Fibroblast of lung (primary cell): ENCODE data around the gene STX7. TPM values are rescaled to one million over a fixed set of nuclear protein-coding genes. Genes with fewer than 3 reads are reported as not detected.

Source experiments
- DNase-seq, 2 donors: peaks; one replicate each; pipeline versions ENCODE4 v3.0.0 to v3.0.0-alpha.2; 2010; ENCODE audit warnings: low read depth in 2 of 2
- H2AFZ ChIP-seq: 2 replicates; pipeline ENCODE4 v1.5.1; 2012; ENCODE audit warnings: low read length, control low read depth, inconsistent platforms
- H3K27ac ChIP-seq: 2 replicates; pipeline ENCODE4 v1.5.1; 2011; ENCODE audit warnings: low read length, control low read depth; ENCODE audit not compliant: insufficient read depth
- H3K27me3 ChIP-seq: 2 replicates; pipeline ENCODE4 v1.5.1; 2011; ENCODE audit warnings: mild to moderate bottlenecking, low read length; ENCODE audit not compliant: control insufficient read depth, insufficient read depth
- H3K36me3 ChIP-seq: 2 replicates; pipeline ENCODE4 v1.5.1; 2011; ENCODE audit warnings: low read length; ENCODE audit not compliant: control insufficient read depth, insufficient read depth
- H3K4me1 ChIP-seq: 2 replicates; pipeline ENCODE4 v1.5.1; 2011; ENCODE audit warnings: low read length; ENCODE audit not compliant: control insufficient read depth, insufficient read depth; ENCODE audit errors: extremely low read depth
- H3K4me2 ChIP-seq: 2 replicates; pipeline ENCODE4 v1.5.1; 2011; ENCODE audit warnings: low read length, control low read depth; ENCODE audit not compliant: insufficient read depth; ENCODE audit errors: extremely low read depth
- H3K4me3 ChIP-seq, 4 experiments: fragments of 200-600 bp in 1 of 4; sonication (generic) in 1 of 4; replicated peaks in 1 of 4; 2 replicates each; pipeline ENCODE4 v1.5.1; 2011 to 2016; ENCODE audit warnings: low read length in 4 of 4, low read depth in 3 of 4, mild to moderate bottlenecking in 3 of 4, control low read depth in 2 of 4, inconsistent platforms in 1 of 4, mixed read lengths in 1 of 4; ENCODE audit not compliant: insufficient read depth in 1 of 4; ENCODE audit errors: control extremely low read depth in 1 of 4
- H3K79me2 ChIP-seq: 2 replicates; pipeline ENCODE4 v1.5.1; 2012; ENCODE audit warnings: mild to moderate bottlenecking, low read length, inconsistent platforms; ENCODE audit not compliant: control insufficient read depth, insufficient read depth
- H3K9ac ChIP-seq: 2 replicates; pipeline ENCODE4 v1.5.1; 2011; ENCODE audit warnings: mild to moderate bottlenecking, low read length, control low read depth; ENCODE audit not compliant: insufficient read depth
- H3K9me3 ChIP-seq: 2 replicates; pipeline ENCODE4 v1.5.1; 2012; ENCODE audit warnings: low read depth, low read length; ENCODE audit not compliant: control insufficient read depth, insufficient read depth
- H4K20me1 ChIP-seq: 2 replicates; pipeline ENCODE4 v1.5.1; 2011; ENCODE audit warnings: low read length; ENCODE audit not compliant: control insufficient read depth, insufficient read depth; ENCODE audit errors: extremely low read depth
- CTCF ChIP-seq, 2 donors: IDR thresholded peaks in 1 of 2; conservative IDR thresholded peaks in 1 of 2; 1 replicate in 1 of 2; 2 replicates in 1 of 2; pipeline ENCODE4 v1.5.1; 2011 to 2012; ENCODE audit warnings: low read length in 2 of 2, control low read depth in 1 of 2, inconsistent platforms in 1 of 2, low read depth in 1 of 2, mild to moderate bottlenecking in 1 of 2
- EZH2 ChIP-seq: IDR thresholded peaks from 2 replicates; pipeline ENCODE4 v1.5.1; 2012; ENCODE audit warnings: low read length, control low read depth, mild to moderate bottlenecking; ENCODE audit errors: missing control alignments
- polyA plus RNA-seq, 2 donors: library from polyadenylated mRNA; depleted of rRNA in 1 of 2; stranded (reverse) in 1 of 2; unstranded in 1 of 2; fragments of >200 nt; gene quantifications; 2 replicates each; pipeline ENCODE4 v1.2.1, GENCODE V29; 2011 to 2012; ENCODE audit warnings: missing spikeins in 1 of 2
- total RNA-seq: library from RNA; depleted of rRNA; stranded (reverse); fragments of >200 nt; gene quantifications from 2 replicates; pipeline ENCODE4 v1.2.1, GENCODE V29; 2014

STX7 gene
- total and polyA plus RNA-seq, 2 donors (not counting 1 experiment from before 2014, with no cell fraction given), result 52.1 to 53.0 TPM

- Histone ChIP-seq H3K27ac (no peak overlapping the region), H2AFZ (no peak overlapping the region), H3K4me3 (no peak overlapping the region), H3K36me3 (no peaks in the 10 kb centered on the region), H4K20me1 (no peaks in the 10 kb centered on the region), H3K9ac (no peak overlapping the region), H3K9me3 (no peaks in the 10 kb centered on the region), H3K27me3 (peaks cover 4% of the 10 kb centered on the region), H3K4me1 (no peaks in the 10 kb centered on the region), H3K4me2 (no peak overlapping the region), H3K79me2 (peaks cover 23% of the 10 kb centered on the region)
- TF ChIP-seq CTCF (conservative IDR thresholded peaks at IDR 0.05 in 1 of 2, IDR thresholded peaks at IDR 0.05 in 1 of 2; ENCODE audit: low read depth in 1 of 2, low read length in 2 of 2), result no peak
- no peak for TF ChIP-seq EZH2
- peak in 1 of 2 donors; percentile 12 for DNase-seq
Measured at GRCh38 chr6:132515386-132515785, 2.5 kb upstream of the STX7 start.

DNA sequence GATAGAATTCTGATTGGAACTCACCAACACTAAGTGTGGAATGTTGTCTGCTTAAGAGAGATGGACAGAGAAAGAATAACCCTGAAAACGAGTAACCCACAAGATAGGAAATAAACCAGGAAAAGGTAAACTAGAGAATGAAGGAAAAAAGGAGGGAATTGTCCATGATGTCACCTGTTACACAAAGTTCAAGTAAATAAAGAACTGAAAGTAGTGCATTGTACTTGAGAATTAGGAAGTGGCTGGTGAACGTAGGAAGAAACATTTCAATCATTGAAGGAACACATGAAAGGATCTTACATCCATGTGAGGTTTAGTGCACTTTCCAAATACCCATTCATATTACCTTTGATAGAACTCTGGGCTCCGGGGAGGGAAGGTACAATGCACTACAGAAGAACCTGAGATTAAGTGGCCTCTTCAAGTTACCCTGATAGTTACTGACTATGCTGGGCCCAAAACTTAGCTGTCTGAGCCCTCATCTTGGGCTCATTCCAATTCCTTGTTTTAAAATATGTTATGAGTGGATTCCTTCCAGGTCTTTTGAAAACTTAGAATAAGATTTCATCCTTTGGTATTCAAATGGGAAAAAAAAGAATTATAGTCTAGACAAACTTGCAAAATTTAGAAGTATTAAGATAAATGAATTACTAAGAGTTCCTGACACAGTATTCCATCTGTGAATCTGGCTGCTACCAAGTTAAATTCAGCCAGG lies 1.1 kb upstream of the STX7 start:
- peak overlapping the region in 2 of 4 experiments; percentile 79 to 89 for H3K4me3 ChIP-seq
- peak overlapping the region; percentile 35 for H3K4me2 ChIP-seq
- H4K20me1 ChIP-seq, result no peaks in the 10 kb centered on the region
- H3K36me3 ChIP-seq, result no peaks in the 10 kb centered on the region
- H3K9me3 ChIP-seq, result no peaks in the 10 kb centered on the region
- H3K27me3 ChIP-seq, result peaks cover 4% of the 10 kb centered on the region
- peaks cover 33% of the 10 kb centered on the region for H3K79me2 ChIP-seq
- no peak overlapping the region for H3K27ac ChIP-seq
- H3K9ac ChIP-seq, result no peak overlapping the region
- DNase-seq, result peak in 1 of 2 donors; percentile 10
- no peak for TF ChIP-seq CTCF (conservative IDR thresholded peaks at IDR 0.05 in 1 of 2, IDR thresholded peaks at IDR 0.05 in 1 of 2; ENCODE audit: low read depth in 1 of 2, low read length in 2 of 2)
- TF ChIP-seq EZH2, result no peak
- no peaks in the 10 kb centered on the region for H3K4me1 ChIP-seq
- H2AFZ ChIP-seq, result no peak overlapping the region

DNA sequence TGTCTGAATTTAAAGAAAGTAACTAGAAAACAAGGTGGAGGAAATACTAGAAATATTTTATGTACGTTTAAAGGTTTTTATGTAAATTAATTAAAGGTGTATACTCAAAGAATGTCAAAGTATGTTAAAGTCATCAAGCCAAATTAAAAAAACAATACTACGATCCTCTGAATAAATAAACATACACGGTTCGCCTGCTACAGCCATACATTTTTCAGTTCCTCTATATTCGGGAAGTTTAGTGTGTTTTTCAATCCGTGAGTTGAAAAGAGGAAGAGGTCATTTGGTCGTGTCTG lies 626 bp downstream of the STX7 start:
- peak overlapping the region; percentile 93 for H3K4me2 ChIP-seq
- H4K20me1 ChIP-seq, result peaks cover 4% of the 10 kb centered on the region
- H3K27me3 ChIP-seq, result peaks cover 4% of the 10 kb centered on the region
- H3K27ac ChIP-seq, result peak overlapping the region; percentile 61
- H3K9ac ChIP-seq, result peak overlapping the region; percentile 75
- no peaks in the 10 kb centered on the region for H3K36me3 ChIP-seq
- H3K9me3 ChIP-seq, result no peaks in the 10 kb centered on the region
- peak overlapping the region; percentile 19 for H2AFZ ChIP-seq
- DNase-seq, result no peak
- no peaks in the 10 kb centered on the region for H3K4me1 ChIP-seq
- peaks cover 49% of the 10 kb centered on the region for H3K79me2 ChIP-seq
- peak overlapping the region; percentile 79 to 92 (median 89) for H3K4me3 ChIP-seq
- TF ChIP-seq CTCF (conservative IDR thresholded peaks at IDR 0.05 in 1 of 2, IDR thresholded peaks at IDR 0.05 in 1 of 2; ENCODE audit: low read depth in 1 of 2, low read length in 2 of 2), result no peak
- TF ChIP-seq EZH2, result no peak
